ENCODE data around the gene TOM1L2.

TOM1L2 gene

GRCh38 chr17:17849147-17849820 is 122.9 kb downstream of the TOM1L2 start:
- no peak for TF ChIP-seq CTCF (IDR thresholded peaks at IDR 0.05; ENCODE audit: low read depth, low read length)

GRCh38 chr17:17848311-17849082 is 123.7 kb downstream of the TOM1L2 start:
- no peak for DNase-seq (ENCODE audit: extremely low read depth, low read depth)
- no peak for TF ChIP-seq CTCF (IDR thresholded peaks at IDR 0.05; ENCODE audit: low read depth, low read length)

More at GRCh38 chr17:17849147-17849820, 122.9 kb downstream of the TOM1L2 start:
- DNase-seq (ENCODE audit: extremely low read depth, low read depth): peak; percentile 23

GRCh38 chr17:17847726-17848125 is 124.5 kb downstream of the TOM1L2 start:
- TF ChIP-seq CTCF (IDR thresholded peaks at IDR 0.05; ENCODE audit: low read depth, low read length): no peak
- no peak for DNase-seq (ENCODE audit: extremely low read depth, low read depth)

GRCh38 chr17:17847118-17847689 is 125.0 kb downstream of the TOM1L2 start:
- no peak for TF ChIP-seq CTCF (IDR thresholded peaks at IDR 0.05; ENCODE audit: low read depth, low read length)
- DNase-seq (ENCODE audit: extremely low read depth, low read depth): no peak

GRCh38 chr17:17846645-17847044 is 125.6 kb downstream of the TOM1L2 start:
- TF ChIP-seq CTCF (IDR thresholded peaks at IDR 0.05; ENCODE audit: low read depth, low read length): no peak
- DNase-seq (ENCODE audit: extremely low read depth, low read depth): no peak

- TF ChIP-seq CTCF (IDR thresholded peaks at IDR 0.05; ENCODE audit: low read depth, low read length): no peak
These were observed 126.2 kb downstream of the TOM1L2 start for GRCh38 chr17:17846003-17846402.

More at GRCh38 chr17:17846003-17846402, 126.2 kb downstream of the TOM1L2 start:
- no peak for DNase-seq (ENCODE audit: extremely low read depth, low read depth)
